H9 (cell line): Measurements from ENCODE around the gene SLC22A2. TPM values are rescaled to one million over a fixed set of nuclear protein-coding genes. Genes with fewer than 3 reads are reported as not detected.

Experiments used
- DNase-seq: peaks from one replicate; pipeline ENCODE4 v3.0.0-alpha.2; 2017
- H2AFZ ChIP-seq: one replicate; pipeline ENCODE4 v1.6.1; 2013; ENCODE audit warnings: mild to moderate bottlenecking, low read length, control low read depth, moderate library complexity
- H2AK5ac ChIP-seq: 2 replicates; pipeline ENCODE4 v1.6.1; 2013; ENCODE audit warnings: low read length, control low read depth, mixed read lengths; ENCODE audit not compliant: insufficient read length
- H2BK120ac ChIP-seq: one replicate; pipeline ENCODE4 v1.6.1; 2013; ENCODE audit warnings: low read depth, mild to moderate bottlenecking, low read length, control low read depth, inconsistent platforms; ENCODE audit not compliant: poor library complexity, severe bottlenecking
- H2BK12ac ChIP-seq: 2 replicates; pipeline ENCODE4 v1.6.1; 2013; ENCODE audit warnings: low read length, control low read depth, mixed read lengths, low read depth; ENCODE audit not compliant: insufficient read length
- H2BK15ac ChIP-seq: 2 replicates; pipeline ENCODE4 v1.6.1; 2013; ENCODE audit warnings: low read depth, low read length, control low read depth
- H2BK20ac ChIP-seq: one replicate; pipeline ENCODE4 v1.6.1; 2013; ENCODE audit warnings: low read depth, mild to moderate bottlenecking, low read length, control low read depth, inconsistent platforms; ENCODE audit not compliant: poor library complexity, severe bottlenecking
- H2BK5ac ChIP-seq: 2 replicates; pipeline ENCODE4 v1.6.1; 2013; ENCODE audit warnings: low read length, control low read depth, mixed read lengths; ENCODE audit not compliant: insufficient read length
- H3K14ac ChIP-seq: 2 replicates; pipeline ENCODE4 v1.6.1; 2013; ENCODE audit warnings: low read length, control low read depth; ENCODE audit not compliant: insufficient read depth
- H3K18ac ChIP-seq: 2 replicates; pipeline ENCODE4 v1.6.1; 2013; ENCODE audit warnings: low read depth, mild to moderate bottlenecking, mixed read lengths, low read length, control low read depth; ENCODE audit not compliant: insufficient read length
- H3K23ac ChIP-seq: 2 replicates; pipeline ENCODE4 v1.6.1; 2013; ENCODE audit warnings: low read length, control low read depth, mixed read lengths, low read depth; ENCODE audit not compliant: insufficient read length
- H3K23me2 ChIP-seq: 2 replicates; pipeline ENCODE4 v1.6.1; 2013; ENCODE audit warnings: low read depth, mild to moderate bottlenecking, mixed read lengths, low read length, control low read depth; ENCODE audit not compliant: insufficient read length, poor library complexity, severe bottlenecking
- H3K27ac ChIP-seq: 2 replicates; pipeline ENCODE4 v1.5.1; 2013; ENCODE audit warnings: low read length, control low read depth, mixed read lengths, low read depth; ENCODE audit not compliant: insufficient read length
- H3K27me3 ChIP-seq: 2 replicates; pipeline ENCODE4 v1.6.1; 2013; ENCODE audit warnings: low read length, control low read depth, inconsistent platforms; ENCODE audit not compliant: insufficient read depth
- H3K4ac ChIP-seq: 2 replicates; pipeline ENCODE4 v1.6.1; 2013; ENCODE audit warnings: low read depth, mild to moderate bottlenecking, control low read depth, inconsistent platforms, low read length, moderate library complexity
- H3K4me1 ChIP-seq: 2 replicates; pipeline ENCODE4 v1.6.1; 2013; ENCODE audit warnings: low read length, control low read depth, inconsistent platforms; ENCODE audit not compliant: insufficient read depth
- H3K4me2 ChIP-seq: 2 replicates; pipeline ENCODE4 v1.6.1; 2013; ENCODE audit warnings: low read length, control low read depth, mixed read lengths; ENCODE audit not compliant: insufficient read length, insufficient read depth
- H3K56ac ChIP-seq: 2 replicates; pipeline ENCODE4 v1.6.1; 2013; ENCODE audit warnings: low read depth, mild to moderate bottlenecking, mixed read lengths, low read length, control low read depth; ENCODE audit not compliant: insufficient read length
- H3K79me1 ChIP-seq: 2 replicates; pipeline ENCODE4 v1.6.1; 2013; ENCODE audit warnings: low read depth, mild to moderate bottlenecking, moderate library complexity, low read length, control low read depth, inconsistent platforms; ENCODE audit not compliant: insufficient read depth, poor library complexity, severe bottlenecking
- H3K79me2 ChIP-seq: 2 replicates; pipeline ENCODE4 v1.6.1; 2013; ENCODE audit warnings: low read length, control low read depth, inconsistent platforms; ENCODE audit not compliant: insufficient read depth
- H3K9ac ChIP-seq: 2 replicates; pipeline ENCODE4 v1.6.1; 2013; ENCODE audit warnings: low read length, control low read depth, mixed read lengths; ENCODE audit not compliant: insufficient read length; ENCODE audit errors: extremely low read depth
- H3K9me3 ChIP-seq: one replicate; pipeline ENCODE4 v1.6.1; 2013; ENCODE audit warnings: low read depth, low read length, inconsistent platforms; ENCODE audit not compliant: control insufficient read depth
- H3T11ph ChIP-seq: one replicate; pipeline ENCODE4 v1.6.1; 2013; ENCODE audit warnings: mild to moderate bottlenecking, low read length, control low read depth, inconsistent platforms
- H4K20me1 ChIP-seq: one replicate; pipeline ENCODE4 v1.6.1; 2013; ENCODE audit not compliant: control insufficient read depth, insufficient read length, insufficient read depth
- H4K5ac ChIP-seq: 2 replicates; pipeline ENCODE4 v1.6.1; 2013; ENCODE audit warnings: low read depth, mild to moderate bottlenecking, mixed read lengths, low read length, control low read depth; ENCODE audit not compliant: insufficient read length
- H4K8ac ChIP-seq: replicated peaks from 2 replicates; pipeline ENCODE4 v1.6.1; 2013; ENCODE audit warnings: low read length, control low read depth, mixed read lengths, low read depth; ENCODE audit not compliant: insufficient read length
- H4K91ac ChIP-seq: 2 replicates; pipeline ENCODE4 v1.6.1; 2013; ENCODE audit warnings: low read depth, mild to moderate bottlenecking, moderate library complexity, mixed read lengths, low read length, control low read depth; ENCODE audit not compliant: insufficient read length
- H3K27ac Mint-ChIP-seq, 3 experiments: 2 replicates in 2 of 3; 3 replicates in 1 of 3; pipeline ENCODE4 v1.8.0; 2020 to 2021; ENCODE audit warnings: mixed read lengths in 3 of 3, mild to moderate bottlenecking in 1 of 3, moderate library complexity in 1 of 3
- H3K27me3 Mint-ChIP-seq: 2 replicates; pipeline ENCODE4 v1.8.0; 2021; ENCODE audit warnings: low read depth, mild to moderate bottlenecking, moderate library complexity, mixed read lengths
- H3K36me3 Mint-ChIP-seq, 3 experiments: 2 replicates in 2 of 3; 3 replicates in 1 of 3; pipeline ENCODE4 v1.8.0; 2020 to 2021; ENCODE audit warnings: low read depth in 3 of 3, mixed read lengths in 3 of 3; ENCODE audit not compliant: insufficient read depth in 1 of 3
- H3K4me1 Mint-ChIP-seq, 2 experiments: 2 replicates each; pipeline ENCODE4 v1.8.0; 2020; ENCODE audit warnings: mixed read lengths in 2 of 2
- H3K4me3 Mint-ChIP-seq, 2 experiments: 2 replicates in 1 of 2; 3 replicates in 1 of 2; pipeline ENCODE4 v1.8.0; 2020 to 2021; ENCODE audit warnings: mild to moderate bottlenecking in 2 of 2, mixed read lengths in 2 of 2, moderate library complexity in 1 of 2
- H3K9me3 Mint-ChIP-seq, 2 experiments: 2 replicates in 1 of 2; 3 replicates in 1 of 2; pipeline ENCODE4 v1.8.0; 2020; ENCODE audit warnings: mild to moderate bottlenecking in 2 of 2, mixed read lengths in 2 of 2, moderate library complexity in 1 of 2
- CTCF ChIP-seq: fragments of 200-600 bp; sonication (generic); conservative IDR thresholded peaks from 3 replicates; pipeline ENCODE4 v1.8.0; 2021; ENCODE audit warnings: antibody characterized with exemption, mild to moderate bottlenecking
- WGBS: extraction: QIAGEN DNeasy Blood & Tissue Kit; methylation state at CpG from one replicate; pipeline ENCODE4 v1.1.7; 2013; ENCODE audit warnings: missing lambda C conversion rate, low lambda C conversion rate, mixed read lengths; ENCODE audit not compliant: insufficient read length; ENCODE audit errors: extremely low coverage; 5-methylcytosine and 5-hydroxymethylcytosine counted together
- total RNA-seq: library from RNA; stranded (reverse); gene quantifications from 2 replicates; pipeline ENCODE4 v1.2.1, GENCODE V29; 2021

The SLC22A2 gene
- total RNA-seq, 1 experiment from 2014 or later, result 1.0 TPM

- peaks cover 24% of the 10 kb centered on the region in 2 experiments for H3K4me1 Mint-ChIP-seq
- H3K27me3 Mint-ChIP-seq, result no peaks in the 10 kb centered on the region; the same call in 1 of the 2 replicates
- WGBS, result no CpG with 5 or more reads among the region's 4 CpGs
These were observed 40.8 kb downstream of the SLC22A2 start for GRCh38 chr6:160217863-160218262.

More at GRCh38 chr6:160217863-160218262, 40.8 kb downstream of the SLC22A2 start:
- no peaks in the 10 kb centered on the region for H3K79me2 ChIP-seq
- no peak overlapping the region for H3K4me3 Mint-ChIP-seq
- H3K56ac ChIP-seq, result no peak overlapping the region
- no peak overlapping the region for H2AFZ ChIP-seq
- H3K4ac ChIP-seq, result no peak overlapping the region
- H2BK15ac ChIP-seq, result no peak overlapping the region
- H2AK5ac ChIP-seq, result no peak overlapping the region
- H3K9me3 ChIP-seq, result no peaks in the 10 kb centered on the region
- H2BK20ac ChIP-seq, result no peak overlapping the region
- no peak overlapping the region for H2BK120ac ChIP-seq
- no peak overlapping the region for H3K23ac ChIP-seq
- H4K8ac ChIP-seq, result no peak overlapping the region
- no peak overlapping the region for H2BK12ac ChIP-seq
- peaks cover 28 to 30% of the 10 kb centered on the region in 2 experiments for H3K9me3 Mint-ChIP-seq
- TF ChIP-seq CTCF, result no peak
- H2BK5ac ChIP-seq, result no peak overlapping the region
- H4K20me1 ChIP-seq, result no peaks in the 10 kb centered on the region
- H3K27ac Mint-ChIP-seq, result no peak overlapping the region
- H3K36me3 Mint-ChIP-seq, result peaks cover 7 to 23% (median 12%) of the 10 kb centered on the region in 3 experiments
- no peak overlapping the region for H3K14ac ChIP-seq
- no peak overlapping the region for H3T11ph ChIP-seq
- no peaks in the 10 kb centered on the region for H3K23me2 ChIP-seq
- H3K9ac ChIP-seq, result no peak overlapping the region
- DNase-seq, result no peak
- H4K5ac ChIP-seq, result no peak overlapping the region
- no peaks in the 10 kb centered on the region for H3K27me3 ChIP-seq
- H3K79me1 ChIP-seq, result no peaks in the 10 kb centered on the region
- no peak overlapping the region for H3K18ac ChIP-seq
- H4K91ac ChIP-seq, result no peak overlapping the region
- no peak overlapping the region for H3K27ac ChIP-seq
- no peak overlapping the region for H3K4me2 ChIP-seq
- H3K4me1 ChIP-seq, result peaks cover 5% of the 10 kb centered on the region; the same call in 1 of the 2 replicates
